Common myeloid progenitor, CD34-positive (primary cell): ENCODE measurements around the gene DIP2C.

Experiments
- CTCF ChIA-PET: fragments of 350-600 bp; sonication (Branson Sonifier 250); formaldehyde crosslinking; loops from one replicate; lab custom pipeline; 2021; ENCODE audit warnings: antibody characterized with exemption; lab: Charles Lee
- POLR2A ChIA-PET: fragments of 350-600 bp; sonication (Branson Sonifier 250); formaldehyde crosslinking; loops from one replicate; lab custom pipeline; 2021; ENCODE audit warnings: antibody characterized with exemption; lab: Charles Lee
- DNase-seq, 3 donors: peaks; one replicate each; pipeline versions ENCODE4 v3.0.0 to v3.0.0-alpha.2; 2013
- H3K27ac ChIP-seq, 2 experiments: 1 replicate in 1 of 2; 2 replicates in 1 of 2; pipeline ENCODE4 v1.7.0; 2013; ENCODE audit warnings: inconsistent platforms in 2 of 2, low read length in 2 of 2, mild to moderate bottlenecking in 2 of 2, low read depth in 1 of 2, moderate library complexity in 1 of 2; ENCODE audit not compliant: severe bottlenecking in 2 of 2, insufficient read depth in 1 of 2, poor library complexity in 1 of 2
- H3K27me3 ChIP-seq, 5 experiments: replicated peaks in 2 of 5; 1 replicate in 3 of 5; 2 replicates in 2 of 5; pipeline versions ENCODE4 v1.6.1 to v1.7.0; 2013; ENCODE audit warnings: low read length in 4 of 5, mild to moderate bottlenecking in 2 of 5, moderate library complexity in 2 of 5, inconsistent platforms in 1 of 5; ENCODE audit not compliant: insufficient read depth in 5 of 5, control insufficient read depth in 4 of 5
- H3K36me3 ChIP-seq, 4 experiments: 1 replicate in 2 of 4; 2 replicates in 2 of 4; pipeline versions ENCODE4 v1.6.1 to v1.7.0; 2013; ENCODE audit warnings: low read length in 3 of 4, control low read depth in 1 of 4, mild to moderate bottlenecking in 1 of 4; ENCODE audit not compliant: control insufficient read depth in 4 of 4, insufficient read depth in 4 of 4
- H3K4me1 ChIP-seq, 4 experiments: 1 replicate in 3 of 4; 2 replicates in 1 of 4; pipeline versions ENCODE4 v1.6.1 to v1.7.1; 2013; ENCODE audit warnings: low read length in 3 of 4, mild to moderate bottlenecking in 3 of 4, control low read depth in 1 of 4, inconsistent platforms in 1 of 4, moderate library complexity in 1 of 4; ENCODE audit not compliant: control insufficient read depth in 4 of 4, insufficient read depth in 4 of 4; ENCODE audit errors: control extremely low read depth in 1 of 4
- H3K4me3 ChIP-seq, 7 experiments: 1 replicate in 4 of 7; 2 replicates in 3 of 7; pipeline versions ENCODE4 v1.5.1 to v1.7.0; 2013; ENCODE audit warnings: mild to moderate bottlenecking in 7 of 7, low read length in 6 of 7, moderate library complexity in 6 of 7, inconsistent platforms in 2 of 7, low read depth in 2 of 7, control low read depth in 1 of 7; ENCODE audit not compliant: insufficient read depth in 4 of 7, control insufficient read depth in 1 of 7; ENCODE audit errors: extremely low read depth in 1 of 7
- H3K9me3 ChIP-seq, 5 experiments: 1 replicate in 4 of 5; 2 replicates in 1 of 5; pipeline versions ENCODE4 v1.6.1 to v1.7.1; 2013; ENCODE audit warnings: low read length in 4 of 5, mild to moderate bottlenecking in 2 of 5, inconsistent platforms in 1 of 5, low read depth in 1 of 5, moderate library complexity in 1 of 5; ENCODE audit not compliant: control insufficient read depth in 4 of 5, insufficient read depth in 2 of 5; ENCODE audit errors: control extremely low read depth in 1 of 5
- WGBS: methylation state at CpG from one replicate; pipeline ENCODE4 v1.1.5; 2013; ENCODE audit not compliant: insufficient coverage; 5-methylcytosine and 5-hydroxymethylcytosine counted together

The DIP2C gene

DNA sequence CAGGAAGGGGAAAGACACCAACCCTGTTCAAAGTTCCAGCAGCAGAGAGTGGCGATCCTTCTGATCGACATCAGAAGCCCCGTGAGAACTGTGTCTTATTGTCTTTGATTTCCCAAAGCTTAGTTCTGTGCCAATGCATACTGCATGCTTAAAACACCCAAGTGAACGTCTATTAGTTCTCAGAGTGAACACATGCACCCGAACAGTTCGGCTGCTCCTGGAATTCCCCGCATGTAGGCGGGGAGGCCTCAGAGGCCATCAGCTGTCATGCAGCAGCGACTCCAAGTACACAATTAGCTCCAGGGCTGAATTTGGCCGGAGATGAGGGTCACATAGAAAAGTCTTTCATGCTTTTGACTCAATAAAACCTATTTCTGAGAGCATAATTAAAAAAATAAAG, 277.4 kb downstream of the DIP2C start:
- Histone ChIP-seq H3K27ac (no peak overlapping the region), H3K9me3 (no peaks in the 10 kb centered on the region), H3K36me3 (no peaks in the 10 kb centered on the region), H3K4me1 (no peaks in the 10 kb centered on the region), H3K27me3 (peaks cover 0 to 29% (median 2%) of the 10 kb centered on the region in 5 experiments), H3K4me3 (no peak overlapping the region)
- ChIA-PET CTCF (interaction anchor here (1.3 kb wide), 1 partner anchor 15 kb away, joined by 3 read pairs; no protein-coding TSS in a partner anchor), POLR2A (no interaction called here)
- no peak for DNase-seq
- 99% methylated on average over 8 of the region's 10 CpGs for WGBS

DNA sequence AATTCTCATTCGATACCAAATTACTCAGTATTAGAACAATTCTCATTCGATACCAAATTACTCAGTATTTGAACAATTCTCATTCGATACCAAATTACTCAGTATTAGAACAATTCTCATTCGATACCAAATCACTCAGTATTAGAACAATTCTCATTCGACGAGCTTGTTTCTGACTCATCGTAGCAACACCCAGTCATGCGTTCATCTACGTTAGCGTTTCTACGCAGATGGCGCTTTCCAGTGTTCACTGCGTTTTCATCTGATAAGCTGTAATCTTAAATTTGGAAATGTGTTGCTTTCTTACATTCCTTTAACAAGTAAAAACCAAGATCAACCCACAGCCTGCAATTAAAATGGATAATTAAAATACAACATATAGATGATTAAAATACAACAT, 277.9 kb downstream of the DIP2C start:
- Histone ChIP-seq H3K36me3 (no peaks in the 10 kb centered on the region), H3K9me3 (no peaks in the 10 kb centered on the region), H3K27me3 (peaks cover 0 to 31% (median 2%) of the 10 kb centered on the region in 5 experiments), H3K4me1 (no peaks in the 10 kb centered on the region), H3K27ac (no peak overlapping the region), H3K4me3 (no peak overlapping the region)
- POLR2A ChIA-PET, result no interaction called here
- CTCF ChIA-PET, result interaction anchor here (0.6 to 1.3 kb wide), 2 partner anchors 15 to 40 kb away, joined by 3 read pairs; no protein-coding TSS in a partner anchor
- DNase-seq, result no peak
- 96% methylated on average over 8 of the region's 13 CpGs for WGBS

DNA sequence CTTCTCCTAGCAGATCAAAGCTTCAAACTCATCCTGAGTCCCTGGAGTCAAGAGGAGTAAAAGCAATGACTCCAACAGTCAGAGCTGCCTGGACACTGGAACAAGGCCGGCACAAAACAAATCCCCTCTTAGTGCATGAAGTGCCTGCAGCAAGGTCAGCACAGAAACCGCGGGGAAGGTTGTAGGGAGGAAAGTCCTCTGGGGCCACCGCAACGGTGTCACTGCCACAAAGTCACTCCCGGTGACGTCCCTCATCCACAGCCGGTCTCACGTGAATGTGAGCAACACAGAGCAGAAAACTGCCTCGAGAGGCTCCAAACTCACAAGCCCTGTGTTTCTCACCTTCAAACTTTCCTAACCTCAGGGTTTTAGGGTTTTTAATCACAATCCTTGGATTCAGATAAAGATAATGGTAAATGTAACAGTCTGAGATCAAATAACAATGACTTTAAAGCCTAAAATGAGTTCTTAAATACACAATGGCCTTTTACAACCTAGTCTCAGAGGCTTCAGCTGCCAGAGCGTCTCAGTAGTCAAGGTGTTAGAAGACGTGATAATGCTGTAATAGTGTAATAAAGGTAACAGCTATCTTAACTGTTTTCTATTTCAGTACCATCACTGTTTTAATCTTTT, 279.9 kb downstream of the DIP2C start:
- Histone ChIP-seq H3K9me3 (no peaks in the 10 kb centered on the region), H3K27ac (no peak overlapping the region), H3K36me3 (no peaks in the 10 kb centered on the region), H3K4me3 (no peak overlapping the region), H3K4me1 (no peaks in the 10 kb centered on the region), H3K27me3 (peaks cover 0 to 25% (median 2%) of the 10 kb centered on the region in 5 experiments)
- no peak for DNase-seq
- POLR2A ChIA-PET, result no interaction called here
- WGBS, result 96% methylated on average over 10 of the region's 12 CpGs
- CTCF ChIA-PET, result no interaction called here

DNA sequence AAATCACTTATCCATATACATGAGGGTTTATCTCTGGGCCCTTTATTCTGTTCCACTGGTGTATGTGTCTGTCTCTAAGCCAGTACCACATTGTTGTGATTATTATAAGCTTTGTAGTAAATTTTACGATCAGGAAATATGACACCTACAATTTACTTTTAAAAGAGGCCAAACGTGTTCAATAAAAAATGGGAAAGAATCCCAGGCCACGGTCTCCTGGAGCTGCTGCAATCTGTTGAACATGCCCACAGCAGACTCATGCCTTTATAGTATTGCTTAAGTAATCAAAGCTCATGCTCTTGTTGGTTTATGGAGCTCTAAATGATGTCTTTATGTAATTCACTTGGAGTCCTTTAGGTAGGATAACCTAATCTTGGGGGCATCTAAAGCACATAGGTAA, 281.2 kb downstream of the DIP2C start:
- no peak overlapping the region for H3K27ac ChIP-seq
- H3K4me3 ChIP-seq, result no peak overlapping the region
- WGBS, result 93% methylated on average over 2 of the region's 3 CpGs
- peaks cover 0 to 18% (median 2%) of the 10 kb centered on the region in 5 experiments for H3K27me3 ChIP-seq
- ChIA-PET CTCF (no interaction called here), POLR2A (no interaction called here)
- H3K9me3 ChIP-seq, result no peaks in the 10 kb centered on the region
- H3K4me1 ChIP-seq, result no peaks in the 10 kb centered on the region
- DNase-seq, result no peak
- H3K36me3 ChIP-seq, result no peaks in the 10 kb centered on the region

DNA sequence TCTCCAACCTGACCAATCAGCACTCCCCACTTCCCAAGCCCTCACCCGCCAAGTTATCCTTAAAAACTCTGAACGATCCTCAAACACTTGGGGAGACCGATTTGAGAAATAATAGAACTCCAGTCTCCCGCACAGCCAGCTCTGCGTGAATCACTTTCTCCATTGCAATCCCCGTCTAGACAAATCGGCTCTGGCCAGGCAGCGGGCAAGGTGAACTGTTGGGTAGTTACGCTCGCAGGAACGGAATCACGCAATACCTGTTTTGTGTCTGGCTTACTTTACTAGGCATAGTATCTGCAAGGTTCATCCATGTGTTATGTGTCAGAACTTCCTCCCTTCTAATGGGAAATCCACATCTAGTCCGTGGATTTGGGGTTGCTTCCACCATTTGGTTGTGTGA, 282.5 kb downstream of the DIP2C start:
- H3K27ac ChIP-seq, result no peak overlapping the region
- CTCF ChIA-PET, result no interaction called here
- H3K9me3 ChIP-seq, result no peaks in the 10 kb centered on the region
- POLR2A ChIA-PET, result no interaction called here
- H3K4me1 ChIP-seq, result no peaks in the 10 kb centered on the region
- no peaks in the 10 kb centered on the region for H3K36me3 ChIP-seq
- WGBS, result 98% methylated on average over 13 of the region's 13 CpGs
- H3K4me3 ChIP-seq, result no peak overlapping the region
- no peak for DNase-seq
- H3K27me3 ChIP-seq, result peaks cover 0 to 13% (median 2%) of the 10 kb centered on the region in 5 experiments

DNA sequence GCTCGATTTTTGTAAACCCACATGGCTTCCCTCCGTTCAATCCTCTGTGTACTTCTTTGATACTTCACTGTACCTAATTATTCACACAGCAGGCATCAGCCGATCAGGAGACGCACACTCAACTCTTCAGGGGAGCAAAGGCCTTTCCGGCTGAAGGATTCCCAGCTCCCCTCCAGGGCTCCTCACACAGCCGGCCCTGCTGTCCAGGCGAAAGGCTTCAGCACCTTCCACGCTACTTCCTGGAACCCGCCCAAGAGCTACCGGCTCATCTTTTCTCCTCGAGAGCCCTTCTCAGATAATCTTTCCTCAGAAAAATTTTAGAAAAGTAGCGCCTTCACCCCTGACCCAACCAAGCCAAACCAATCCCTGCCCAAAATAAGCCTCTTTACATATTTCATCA, 283.8 kb downstream of the DIP2C start:
- H3K9me3 ChIP-seq, result no peaks in the 10 kb centered on the region
- ChIA-PET CTCF (no interaction called here), POLR2A (no interaction called here)
- no peak overlapping the region for H3K27ac ChIP-seq
- no peaks in the 10 kb centered on the region for H3K4me1 ChIP-seq
- peaks cover 0 to 9% (median 2%) of the 10 kb centered on the region in 5 experiments for H3K27me3 ChIP-seq
- H3K36me3 ChIP-seq, result no peaks in the 10 kb centered on the region
- no peak overlapping the region for H3K4me3 ChIP-seq
- 91% methylated on average over 11 of the region's 12 CpGs for WGBS
- no peak for DNase-seq

DNA sequence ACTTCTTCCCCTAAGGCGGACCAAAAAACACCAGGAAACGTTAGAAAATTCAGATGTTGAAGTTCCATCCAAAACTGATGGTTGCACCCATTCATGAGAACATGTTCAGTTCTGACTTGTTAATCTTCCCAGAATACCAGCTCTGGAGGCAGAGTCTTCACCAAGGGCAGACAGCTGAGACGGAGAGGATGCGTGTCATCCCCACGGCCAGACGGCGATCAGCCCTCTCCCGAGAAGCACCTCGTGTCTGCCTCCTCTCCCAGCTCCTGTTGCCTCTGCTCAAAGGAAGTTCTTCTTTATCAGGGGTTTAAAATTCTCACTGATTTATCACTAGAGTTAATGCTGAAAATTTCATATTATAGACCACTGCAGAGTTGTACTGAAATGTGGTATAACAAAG, 284.5 kb downstream of the DIP2C start:
- ChIA-PET CTCF (no interaction called here), POLR2A (no interaction called here)
- no peak overlapping the region for H3K27ac ChIP-seq
- DNase-seq, result no peak
- WGBS, result 100% methylated on average over 7 of the region's 9 CpGs
- peaks cover 0 to 9% (median 2%) of the 10 kb centered on the region in 5 experiments for H3K27me3 ChIP-seq
- H3K4me3 ChIP-seq, result no peak overlapping the region
- H3K4me1 ChIP-seq, result no peaks in the 10 kb centered on the region
- no peaks in the 10 kb centered on the region for H3K9me3 ChIP-seq
- no peaks in the 10 kb centered on the region for H3K36me3 ChIP-seq
